HT-29 (cell line): ENCODE measurements around the gene ASTN2. TPM values are rescaled to one million over a fixed set of nuclear protein-coding genes. Genes with fewer than 3 reads are reported as not detected.

Source experiments
- DNase-seq: peaks from one replicate; pipeline ENCODE4 v3.0.0-alpha.2; 2015; ENCODE audit warnings: low spot score
- total RNA-seq: library from RNA; depleted of rRNA; stranded (reverse); fragments of >200 nt; shearing (Covaris generic); gene quantifications from 2 replicates; pipeline ENCODE4 v1.2.3, GENCODE V29; 2014

ASTN2 gene
- total RNA-seq, 1 experiment from 2014 or later: 4.0 TPM

DNA sequence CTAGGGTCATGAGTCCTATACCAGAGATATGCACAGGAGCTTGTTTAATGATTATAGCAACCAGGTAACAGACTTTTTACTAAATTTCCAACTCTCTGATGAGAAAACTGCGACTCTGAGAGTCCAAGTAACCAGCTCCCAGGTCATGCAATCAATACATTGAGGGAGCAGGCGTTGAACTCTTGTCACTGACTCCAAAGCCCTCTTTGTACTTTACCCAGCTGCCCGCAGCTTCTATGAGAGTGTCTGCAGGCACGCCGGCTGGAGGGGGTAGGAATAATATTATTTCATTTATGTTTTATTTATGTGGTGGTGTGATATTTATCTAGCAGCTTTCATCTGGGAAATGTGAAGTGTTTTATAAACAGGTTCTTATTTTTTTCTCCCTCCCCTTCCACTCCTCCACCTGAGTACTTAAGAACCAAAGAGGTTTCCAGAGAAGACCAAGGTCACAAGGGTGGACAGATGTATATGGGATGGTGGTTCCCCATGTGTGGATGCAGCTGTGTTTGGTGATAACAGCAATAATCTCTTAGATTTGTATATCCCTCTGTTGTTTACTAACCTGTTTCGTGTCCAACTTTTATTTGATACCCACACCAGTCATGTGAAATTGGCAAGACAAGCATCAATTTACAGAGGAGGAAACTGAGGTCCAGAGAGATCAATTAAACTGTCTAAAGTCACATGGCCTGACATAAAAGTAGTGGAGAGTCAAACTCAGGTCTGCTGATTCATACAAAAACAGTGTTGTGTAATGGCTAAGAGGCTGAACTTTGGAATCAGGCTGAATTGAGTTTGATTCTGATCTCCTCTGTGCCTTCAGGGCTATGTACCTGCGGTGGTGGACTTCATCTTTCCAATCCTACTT, 867.9 kb downstream of the ASTN2 start:
- DNase-seq: peak; percentile 41

GRCh38 chr9:116544896-116545295, 870.0 kb downstream of the ASTN2 start:
- DNase-seq: no peak

DNA sequence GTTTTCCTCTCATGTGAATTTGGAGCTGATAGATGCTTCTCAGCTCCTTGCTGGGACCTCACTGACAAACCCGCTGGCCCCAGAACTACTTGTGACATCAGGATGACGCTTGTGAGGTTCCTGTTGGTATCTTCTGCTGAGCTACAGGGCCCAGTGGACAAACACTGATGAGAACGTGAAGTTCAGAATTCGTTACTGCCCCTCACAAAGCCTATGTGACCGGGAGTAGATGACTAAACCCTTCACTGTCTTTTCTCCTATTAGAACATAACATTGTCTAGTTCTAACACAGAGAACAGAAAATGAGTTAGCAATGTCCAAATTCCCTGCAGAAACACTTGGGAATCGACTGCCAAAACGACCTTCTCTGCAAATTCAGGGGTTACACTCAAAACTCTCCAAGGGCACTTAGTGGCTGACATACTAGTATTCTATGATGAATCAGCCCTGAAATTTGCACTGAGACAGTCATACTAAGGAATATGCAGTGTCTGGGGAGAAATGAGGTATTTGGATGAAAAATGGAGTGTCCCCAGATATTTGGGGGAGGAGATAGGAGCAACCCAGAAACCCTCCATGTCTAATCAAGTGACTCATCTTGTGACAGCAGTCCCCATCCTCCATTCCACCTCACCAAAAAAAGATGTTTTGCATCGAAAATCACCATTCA, 871.0 kb downstream of the ASTN2 start:
- DNase-seq: no peak

GRCh38 chr9:116541402-116541801, 873.5 kb downstream of the ASTN2 start:
- DNase-seq: no peak

DNA sequence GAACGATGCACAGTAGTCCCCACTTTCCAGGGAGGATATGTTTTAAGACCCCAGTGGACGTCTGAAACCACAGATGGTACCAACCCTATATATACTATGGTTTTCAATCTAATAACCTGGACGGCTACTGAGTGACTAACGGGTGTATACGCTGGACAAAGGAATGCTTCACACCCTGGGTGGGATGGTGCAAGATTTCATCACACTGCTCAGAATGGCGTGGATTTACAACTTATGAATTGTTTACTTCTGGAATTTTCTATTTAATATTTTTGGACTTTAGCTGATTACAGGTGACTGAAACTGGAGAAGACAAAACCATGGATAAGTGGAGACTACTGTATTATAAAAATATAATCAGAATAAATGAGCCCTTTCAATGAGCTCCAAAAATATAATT, 875.3 kb downstream of the ASTN2 start:
- no peak for DNase-seq

DNA sequence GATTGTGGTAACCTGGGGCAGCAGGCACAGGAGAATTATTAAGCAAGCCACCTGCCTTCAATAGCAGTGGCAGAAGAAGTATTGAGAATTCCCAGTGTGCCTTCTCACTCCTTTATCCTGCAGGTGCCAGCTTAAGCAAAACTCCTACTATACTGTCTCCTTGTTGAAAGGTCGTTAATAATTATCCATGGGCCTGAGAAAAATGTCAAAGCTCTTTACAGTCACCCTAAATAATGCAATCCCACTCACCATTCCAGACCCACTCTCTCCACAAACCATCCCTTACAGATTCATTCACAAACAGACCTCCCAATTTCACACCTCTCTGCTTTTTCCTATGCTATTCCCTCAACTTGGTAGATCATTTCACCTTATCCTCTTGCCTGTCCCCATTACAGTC, 889.2 kb downstream of the ASTN2 start:
- DNase-seq: no peak

DNA sequence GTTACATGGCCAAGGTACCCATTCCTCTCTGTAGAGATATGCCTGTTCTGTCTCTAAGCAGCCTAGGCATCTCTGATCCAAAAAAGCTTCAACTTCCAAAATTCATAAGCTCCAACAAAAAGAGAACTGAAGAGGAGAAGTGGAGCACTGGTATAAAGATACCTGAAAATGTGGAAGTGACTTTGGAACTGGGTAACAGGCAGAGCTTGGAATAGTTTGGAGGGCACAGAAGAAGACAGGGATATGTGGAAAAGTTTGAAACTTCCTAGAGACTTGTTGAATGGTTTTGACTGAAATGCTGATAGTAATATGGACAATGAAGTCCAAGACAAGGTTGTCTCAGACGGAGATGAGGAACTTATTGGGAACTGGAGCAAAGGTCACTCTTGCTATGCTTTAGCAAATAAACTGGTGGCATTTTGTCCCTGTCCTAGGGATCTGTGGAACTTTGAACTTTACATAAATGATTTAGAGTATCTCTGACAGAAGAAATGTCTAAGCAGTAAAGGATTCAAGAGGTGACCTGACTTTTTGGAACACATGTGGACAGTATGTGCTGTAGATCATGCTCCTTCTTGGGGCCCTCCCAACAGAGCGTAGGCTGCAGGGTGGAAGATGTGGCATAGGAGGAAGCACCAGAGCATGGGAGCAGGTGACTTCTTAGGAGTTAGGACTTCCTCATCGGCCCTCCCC, 889.9 kb downstream of the ASTN2 start:
- no peak for DNase-seq

DNA sequence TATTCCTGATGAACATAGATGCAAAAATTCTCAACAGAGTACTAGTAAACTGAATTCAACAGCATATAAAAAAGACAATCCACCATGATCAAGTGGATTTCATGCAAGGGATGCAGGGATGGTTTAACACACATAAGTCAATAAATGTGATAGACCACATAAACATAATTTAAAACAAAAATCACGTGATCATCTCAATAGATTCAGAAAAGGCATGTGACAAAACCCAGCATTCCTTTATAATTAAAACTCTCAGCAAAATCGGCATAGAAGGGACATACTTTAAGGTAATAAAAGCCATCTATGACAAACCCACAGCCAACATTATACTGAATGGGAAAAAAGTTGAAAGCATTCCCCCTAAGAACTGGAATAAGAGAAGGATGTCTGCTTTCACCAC, 894.6 kb downstream of the ASTN2 start:
- no peak for DNase-seq

GRCh38 chr9:116516456-116516855, 898.4 kb downstream of the ASTN2 start:
- DNase-seq: no peak

GRCh38 chr9:116515541-116515940, 899.3 kb downstream of the ASTN2 start:
- no peak for DNase-seq

DNA sequence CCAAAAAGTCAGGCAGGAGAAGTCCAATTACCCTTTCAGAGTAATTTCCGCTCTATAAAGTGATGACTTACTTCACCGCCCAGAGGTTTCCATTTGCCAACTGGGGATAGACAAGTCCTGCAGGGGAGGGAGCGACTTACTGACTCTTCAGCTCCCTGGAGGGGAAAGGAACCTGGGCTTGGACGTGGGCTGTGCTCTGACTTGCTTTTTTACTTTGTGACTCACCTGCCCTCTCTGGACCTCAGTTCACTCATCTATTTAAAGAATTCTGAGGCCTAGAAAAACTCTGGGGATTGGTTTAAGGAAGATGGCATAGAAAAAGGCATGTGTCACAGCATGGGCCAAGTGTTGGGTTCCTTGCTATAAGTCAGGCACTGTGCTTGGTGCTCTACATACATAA, 908.2 kb downstream of the ASTN2 start:
- DNase-seq: no peak

DNA sequence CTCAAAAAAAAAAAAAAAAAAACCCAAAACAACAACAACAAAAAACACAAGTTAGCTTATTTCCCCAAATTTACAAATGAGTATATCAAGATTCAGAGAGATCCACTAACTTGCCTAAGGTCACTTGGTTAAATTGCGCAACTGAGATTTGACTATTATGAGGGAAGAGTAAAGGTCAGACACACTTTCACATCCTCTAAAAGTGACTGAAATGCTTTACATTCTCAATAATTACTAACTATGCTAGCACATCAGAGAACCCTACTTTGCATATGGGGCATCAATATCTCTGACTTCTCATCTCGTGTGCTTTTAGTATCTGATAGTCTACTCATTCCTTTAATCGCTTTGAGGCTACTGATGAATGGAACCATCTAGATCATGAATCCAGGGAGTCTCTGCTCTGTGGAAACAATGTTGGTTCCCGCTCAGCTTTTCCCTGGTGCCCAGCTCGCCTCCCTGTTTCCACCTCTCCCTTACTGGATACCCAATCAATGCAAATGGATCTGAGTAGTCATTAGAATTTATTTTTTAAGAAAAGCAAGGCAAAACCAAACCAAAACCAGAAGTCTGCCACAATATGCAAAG, 909.9 kb downstream of the ASTN2 start:
- DNase-seq: no peak

DNA sequence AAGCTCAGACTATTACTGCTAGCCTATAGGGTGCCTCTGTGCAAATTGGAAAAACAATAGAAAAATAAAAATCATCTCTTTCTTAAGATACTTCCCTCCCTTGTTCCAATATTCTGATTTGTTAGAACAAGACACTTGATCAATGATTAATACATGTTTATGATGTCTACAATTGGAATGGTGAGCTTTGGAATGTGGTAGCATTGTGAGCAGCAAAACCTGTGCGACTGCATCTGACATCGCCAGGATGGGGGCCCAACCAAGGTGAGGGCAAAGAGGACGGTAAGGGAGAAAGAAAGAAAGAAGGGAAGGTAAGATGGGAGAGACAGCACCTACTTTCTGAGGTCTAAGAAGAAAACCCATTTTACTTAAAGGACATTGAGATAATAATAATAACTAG, 910.8 kb downstream of the ASTN2 start:
- no peak for DNase-seq

- DNase-seq: no peak
Measured at GRCh38 chr9:116502746-116503145, 912.1 kb downstream of the ASTN2 start.

DNA sequence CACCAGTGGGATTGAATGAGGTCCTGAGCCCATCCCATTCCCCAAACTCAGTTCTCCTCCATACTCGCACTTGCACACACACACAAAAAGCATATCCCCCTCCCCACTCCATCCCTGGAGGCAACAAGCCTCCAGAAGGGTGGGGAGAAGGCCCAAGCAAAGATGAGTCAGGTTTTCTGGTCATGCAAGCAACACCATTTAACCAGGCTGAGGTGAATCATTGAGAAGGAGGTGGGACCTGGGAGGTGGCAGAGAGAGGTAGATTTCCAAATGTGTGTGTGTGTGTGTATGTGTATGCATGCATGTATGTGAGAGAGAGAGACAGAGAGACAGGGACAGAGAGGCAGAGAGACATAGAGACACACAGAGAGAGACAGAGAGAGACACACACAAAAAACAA, 913.0 kb downstream of the ASTN2 start:
- no peak for DNase-seq

DNA sequence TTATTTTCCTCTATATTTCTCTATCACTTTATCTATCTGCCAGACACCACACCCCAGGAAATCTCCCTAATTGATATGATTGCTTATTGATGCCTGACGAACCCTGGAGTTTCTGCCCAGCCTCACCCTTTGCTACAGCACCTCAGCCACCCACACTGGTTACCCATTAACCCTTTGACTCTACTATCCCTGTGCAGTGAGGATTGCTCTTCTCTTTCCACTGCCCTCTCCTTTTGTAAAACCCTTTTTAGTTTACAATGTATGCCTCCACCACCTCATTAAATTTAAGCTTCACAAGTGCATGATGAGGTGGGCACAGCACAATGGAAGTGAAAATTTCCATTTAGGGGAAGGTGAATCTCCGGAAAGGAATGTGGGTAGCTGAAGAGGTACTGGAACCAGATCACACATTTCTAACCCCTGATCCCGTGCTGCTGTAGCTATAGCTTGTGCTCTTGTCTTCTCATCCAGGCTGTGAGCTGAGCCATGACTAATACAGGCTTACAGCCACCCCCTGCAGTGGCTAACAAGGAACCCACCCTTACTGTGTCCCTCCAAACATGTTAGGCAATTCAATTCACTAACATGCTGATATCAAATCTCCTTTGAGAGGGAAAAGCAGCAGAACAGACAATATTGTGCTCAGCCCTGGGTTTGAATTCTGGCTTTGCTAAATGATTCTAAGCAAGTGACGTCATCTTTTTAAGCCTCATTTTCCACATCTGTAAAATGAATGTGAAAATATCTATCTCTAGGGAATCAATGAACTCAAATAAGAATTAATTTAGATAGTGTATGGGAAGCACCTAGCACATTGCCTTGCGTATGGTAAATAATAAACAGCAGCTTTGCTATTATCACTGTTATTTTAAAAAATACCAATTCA, 914.6 kb downstream of the ASTN2 start:
- DNase-seq: no peak

DNA sequence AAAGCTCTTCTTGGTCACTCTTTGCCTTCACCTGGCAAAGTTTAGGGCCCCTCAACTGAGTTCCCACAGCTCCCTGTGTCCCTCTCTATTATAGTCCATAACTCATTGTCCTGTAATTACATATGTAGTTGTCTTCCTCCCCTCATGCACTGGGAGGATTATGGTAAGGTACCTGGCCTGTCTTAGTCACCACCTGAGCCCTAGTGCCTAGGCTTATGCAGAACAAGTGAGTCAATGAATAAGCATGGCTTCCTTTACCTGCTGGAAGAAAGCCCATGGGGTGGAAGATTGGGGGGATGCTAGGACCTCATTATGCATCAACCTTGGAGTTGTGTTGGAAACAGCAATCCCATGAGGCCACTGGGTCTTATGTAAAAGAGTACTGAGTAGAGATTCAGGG, 915.4 kb downstream of the ASTN2 start:
- no peak for DNase-seq

DNA sequence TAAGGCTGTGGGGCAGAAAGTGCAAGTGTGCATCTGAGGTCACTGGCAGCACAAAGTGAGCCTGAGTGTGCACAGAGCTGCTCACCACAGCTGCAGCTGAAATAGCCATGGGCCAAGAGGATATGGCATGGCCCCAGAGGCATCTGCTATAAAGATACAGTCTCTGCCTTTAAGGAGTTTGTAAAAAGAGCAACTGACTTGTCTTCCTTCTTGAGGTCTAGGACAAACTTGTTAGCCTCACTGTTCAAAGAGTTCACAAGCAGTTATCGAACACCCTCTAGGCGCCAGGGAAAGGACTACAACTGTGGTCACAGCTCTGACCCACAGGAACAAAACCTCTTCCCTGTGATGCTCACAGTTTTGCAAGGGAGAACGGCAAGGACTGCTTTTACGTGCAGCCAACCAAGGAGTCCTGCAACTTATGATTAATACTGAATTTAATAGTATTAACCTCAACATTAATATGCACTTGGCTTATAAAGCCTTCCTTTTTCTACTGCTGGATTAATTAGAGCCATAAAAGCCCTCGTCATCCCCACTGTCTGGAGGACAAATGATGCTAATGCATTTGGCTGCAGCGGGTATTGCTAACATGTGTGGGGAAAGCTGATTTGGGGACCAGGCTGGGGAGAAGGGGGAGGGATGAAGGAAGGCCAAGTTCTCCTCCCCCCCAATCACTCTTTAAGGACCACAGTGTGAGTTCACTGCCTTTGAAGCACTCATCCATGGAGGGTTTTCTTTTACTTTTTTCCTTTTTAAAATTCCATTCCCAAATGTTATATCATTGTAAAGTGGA, 917.6 kb downstream of the ASTN2 start:
- DNase-seq: no peak

DNA sequence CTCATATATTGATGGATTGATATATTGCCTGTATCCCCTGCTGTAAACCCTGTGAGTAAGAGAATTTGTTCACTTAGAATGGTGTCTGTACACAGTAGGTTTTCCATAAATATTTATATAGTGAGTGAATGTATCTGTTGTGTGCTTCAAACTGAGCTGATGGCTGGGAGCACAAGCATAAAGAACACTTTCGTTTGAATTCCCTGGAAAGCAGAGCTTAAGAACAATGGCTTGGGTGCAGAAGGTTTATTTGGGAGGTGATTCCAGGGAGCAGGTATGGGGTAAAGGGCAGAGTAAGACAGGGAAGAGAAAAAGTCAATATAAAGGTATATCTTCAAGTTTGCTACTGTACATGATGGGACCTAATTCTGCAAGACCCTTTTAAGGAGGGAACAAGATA, 918.7 kb downstream of the ASTN2 start:
- no peak for DNase-seq

- no peak for DNase-seq
Measured at GRCh38 chr9:116495725-116496124, 919.1 kb downstream of the ASTN2 start.
